ENCODE measurements around the gene NCAPG2. TPM values are rescaled to one million over a fixed set of nuclear protein-coding genes. Genes with fewer than 3 reads are reported as not detected.

The NCAPG2 gene
- total RNA-seq, 2 experiments from 2014 or later = 61.8 to 111 TPM

GRCh38 chr7:158614700-158615099 lies 89.9 kb downstream of the NCAPG2 start:
- CTCF ChIA-PET (ENCODE audit: unreplicated experiment) = no interaction called here
- no peaks in the 10 kb centered on the region for H3K9me3 ChIP-seq (ENCODE audit: low read length)
- H3K4me1 ChIP-seq (ENCODE audit: insufficient read depth, low read length, poor library complexity, severe bottlenecking) = peaks cover 12% of the 10 kb centered on the region
- no peaks in the 10 kb centered on the region for H3K9me2 ChIP-seq (ENCODE audit: insufficient read depth, low read length)
- no peak for DNase-seq (ENCODE audit: low spot score)
- no TSS peak for BruUV-seq (replicated peaks)
- H3K4me3 ChIP-seq (ENCODE audit: low read depth, low read length, poor library complexity, severe bottlenecking) = no peak overlapping the region
- POLR2A ChIA-PET = no interaction called here
- H4K20me1 ChIP-seq (ENCODE audit: insufficient read depth, low read length) = no peaks in the 10 kb centered on the region
- TF ChIP-seq EZH2phosphoT487 (IDR thresholded peaks at IDR 0.05; ENCODE audit: borderline replicate concordance, low read depth, low read length) = no peak
- no peak; the same call in 1 of the 2 replicates for TF ChIP-seq CTCF (conservative IDR thresholded peaks at IDR 0.05; ENCODE audit: low read length)
- H3K36me3 ChIP-seq (ENCODE audit: insufficient read depth, low read length) = peaks cover 33% of the 10 kb centered on the region
- intact Hi-C loops (cut with micrococcal nuclease; ENCODE audit: unreplicated experiment) = no loop called here
- H3K27ac ChIP-seq (ENCODE audit: low read depth, low read length, poor library complexity, severe bottlenecking) = no peak overlapping the region
- no peak overlapping the region for H2AFZ ChIP-seq (ENCODE audit: low read length)
- H3K79me2 ChIP-seq (ENCODE audit: insufficient read depth, low read depth, low read length) = no peaks in the 10 kb centered on the region
- no peak overlapping the region for H3K4me2 ChIP-seq (ENCODE audit: low read length)

GRCh38 chr7:158613481-158613880 lies 91.1 kb downstream of the NCAPG2 start:
- Histone ChIP-seq H3K4me2 (ENCODE audit: low read length) (peak overlapping the region; percentile 28; the same call in 1 of the 2 replicates), H3K36me3 (ENCODE audit: insufficient read depth, low read length) (peaks cover 35% of the 10 kb centered on the region), H2AFZ (ENCODE audit: low read length) (no peak overlapping the region), H3K27ac (ENCODE audit: low read depth, low read length, poor library complexity, severe bottlenecking) (no peak overlapping the region), H3K4me3 (ENCODE audit: low read depth, low read length, poor library complexity, severe bottlenecking) (no peak overlapping the region), H3K9me3 (ENCODE audit: low read length) (no peaks in the 10 kb centered on the region), H3K9me2 (ENCODE audit: insufficient read depth, low read length) (no peaks in the 10 kb centered on the region), H3K79me2 (ENCODE audit: insufficient read depth, low read depth, low read length) (no peaks in the 10 kb centered on the region), H4K20me1 (ENCODE audit: insufficient read depth, low read length) (no peaks in the 10 kb centered on the region), H3K4me1 (ENCODE audit: insufficient read depth, low read length, poor library complexity, severe bottlenecking) (peaks cover 12% of the 10 kb centered on the region)
- intact Hi-C loops (cut with micrococcal nuclease; ENCODE audit: unreplicated experiment) = no loop called here
- CTCF ChIA-PET (ENCODE audit: unreplicated experiment) = no interaction called here
- no TSS peak for BruUV-seq (replicated peaks)
- POLR2A ChIA-PET = no interaction called here
- peak; percentile 31 for DNase-seq (ENCODE audit: low spot score)
- TF ChIP-seq CTCF (conservative IDR thresholded peaks at IDR 0.05; ENCODE audit: low read length) = no peak
- no peak for TF ChIP-seq EZH2phosphoT487 (IDR thresholded peaks at IDR 0.05; ENCODE audit: borderline replicate concordance, low read depth, low read length)

GRCh38 chr7:158612546-158612945 lies 92.1 kb downstream of the NCAPG2 start:
- BruUV-seq (replicated peaks) = no TSS peak
- no peak overlapping the region for H3K4me2 ChIP-seq (ENCODE audit: low read length)
- no peaks in the 10 kb centered on the region for H4K20me1 ChIP-seq (ENCODE audit: insufficient read depth, low read length)
- no peak overlapping the region for H2AFZ ChIP-seq (ENCODE audit: low read length)
- no peaks in the 10 kb centered on the region for H3K79me2 ChIP-seq (ENCODE audit: insufficient read depth, low read depth, low read length)
- DNase-seq (ENCODE audit: low spot score) = no peak
- H3K9me3 ChIP-seq (ENCODE audit: low read length) = no peaks in the 10 kb centered on the region
- no peaks in the 10 kb centered on the region for H3K9me2 ChIP-seq (ENCODE audit: insufficient read depth, low read length)
- intact Hi-C loops (cut with micrococcal nuclease; ENCODE audit: unreplicated experiment) = no loop called here
- TF ChIP-seq EZH2phosphoT487 (IDR thresholded peaks at IDR 0.05; ENCODE audit: borderline replicate concordance, low read depth, low read length) = no peak
- no peak for TF ChIP-seq CTCF (conservative IDR thresholded peaks at IDR 0.05; ENCODE audit: low read length)
- ChIA-PET POLR2A (interaction anchor here (1.0 kb wide), 1 partner anchor 17 kb away, joined by 3 read pairs; no protein-coding TSS in a partner anchor), CTCF (ENCODE audit: unreplicated experiment) (no interaction called here)
- peaks cover 12% of the 10 kb centered on the region for H3K4me1 ChIP-seq (ENCODE audit: insufficient read depth, low read length, poor library complexity, severe bottlenecking)
- H3K27ac ChIP-seq (ENCODE audit: low read depth, low read length, poor library complexity, severe bottlenecking) = no peak overlapping the region
- no peak overlapping the region for H3K4me3 ChIP-seq (ENCODE audit: low read depth, low read length, poor library complexity, severe bottlenecking)
- peaks cover 38% of the 10 kb centered on the region for H3K36me3 ChIP-seq (ENCODE audit: insufficient read depth, low read length)
